Measurements from ENCODE around the gene API5. TPM values are rescaled to one million over a fixed set of nuclear protein-coding genes. Genes with fewer than 3 reads are reported as not detected.

The API5 gene
- total RNA-seq, 1 experiment from 2014 or later = 142 TPM

GRCh38 chr11:43278193-43278956 is 33.4 kb upstream of the API5 start:
- POLR2A ChIA-PET = no interaction called here
- DNase-seq (ENCODE audit: low spot score) = peak; percentile 23
- no peak overlapping the region for H3K27ac Mint-ChIP-seq

GRCh38 chr11:43282607-43283440 is 29.0 kb upstream of the API5 start:
- ATAC-seq (peak; percentile 21; the same call in 1 of the 2 replicates), DNase-seq (ENCODE audit: low spot score) (peak; percentile 60)
- no peaks in the 10 kb centered on the region for H3K9me3 Mint-ChIP-seq
- H3K4me1 Mint-ChIP-seq = peaks cover 14% of the 10 kb centered on the region
- POLR2A ChIA-PET = no interaction called here
- no peak for TF ChIP-seq NR2C2 (CRISPR knock-in tag; IDR thresholded peaks at IDR 0.05)
- TF ChIP-seq CTCF (IDR thresholded peaks at IDR 0.05) = peak; percentile 93
- CTCF ChIA-PET = interaction anchor here (0.6 to 3.0 kb wide), 40 partner anchors 9 to 1916 kb away, joined by 3 to 20 read pairs (median 4); partner anchors contain the start of genes API5 and TTC17
- no peaks in the 10 kb centered on the region; the same call in 1 of the 2 replicates for H3K27me3 Mint-ChIP-seq (ENCODE audit: low read depth)
- no peaks in the 10 kb centered on the region for H3K36me3 Mint-ChIP-seq
- H3K4me3 Mint-ChIP-seq = no peak overlapping the region
- H3K27ac Mint-ChIP-seq = no peak overlapping the region

More at GRCh38 chr11:43278193-43278956, 33.4 kb upstream of the API5 start:
- ATAC-seq = peak; percentile 91
- H3K36me3 Mint-ChIP-seq = peaks cover 24% of the 10 kb centered on the region
- no peaks in the 10 kb centered on the region; the same call in 1 of the 2 replicates for H3K27me3 Mint-ChIP-seq (ENCODE audit: low read depth)
- H3K4me3 Mint-ChIP-seq = no peak overlapping the region
- no peak for TF ChIP-seq ELF4 (CRISPR knock-in tag; IDR thresholded peaks at IDR 0.05; ENCODE audit: low read depth)
- 0 out of 2 replicates have a peak, but pooled peaks have one; percentile 32 for TF ChIP-seq CTCF (IDR thresholded peaks at IDR 0.05)
- H3K9me3 Mint-ChIP-seq = peaks cover 26% of the 10 kb centered on the region
- CTCF ChIA-PET = interaction anchor here (0.6 to 2.4 kb wide), 31 partner anchors 8 to 1818 kb away, joined by 3 to 22 read pairs (median 4); partner anchors contain the start of gene API5
- peaks cover 14% of the 10 kb centered on the region for H3K4me1 Mint-ChIP-seq

GRCh38 chr11:43285826-43286225 is 26.0 kb upstream of the API5 start:
- CTCF ChIA-PET = interaction anchor here (0.9 kb wide), 1 partner anchor 133 kb away, joined by 3 read pairs; no protein-coding TSS in a partner anchor
- Mint-ChIP-seq H3K27me3 (ENCODE audit: low read depth) (no peaks in the 10 kb centered on the region; the same call in 1 of the 2 replicates), H3K36me3 (no peaks in the 10 kb centered on the region), H3K4me3 (no peak overlapping the region), H3K27ac (no peak overlapping the region), H3K9me3 (peaks cover 4% of the 10 kb centered on the region), H3K4me1 (peaks cover 12% of the 10 kb centered on the region)
- POLR2A ChIA-PET = no interaction called here
- TF ChIP-seq NFATC4 (CRISPR knock-in tag; IDR thresholded peaks at IDR 0.05) = no peak
- no peak for TF ChIP-seq ZNF232 (CRISPR knock-in tag; IDR thresholded peaks at IDR 0.05)
- TF ChIP-seq CBFB (CRISPR knock-in tag; IDR thresholded peaks at IDR 0.05; ENCODE audit: low read depth) = no peak
- no peak for TF ChIP-seq STAT6 (CRISPR knock-in tag; conservative IDR thresholded peaks at IDR 0.05; ENCODE audit: low read depth)
- TF ChIP-seq USF2 (CRISPR knock-in tag; IDR thresholded peaks at IDR 0.05) = no peak
- TF ChIP-seq FOXK1 (CRISPR knock-in tag; IDR thresholded peaks at IDR 0.05) = no peak
- TF ChIP-seq MXD4 (CRISPR knock-in tag; IDR thresholded peaks at IDR 0.05; ENCODE audit: borderline replicate concordance) = no peak
- no peak for TF ChIP-seq NR2C2 (CRISPR knock-in tag; IDR thresholded peaks at IDR 0.05)
- TF ChIP-seq ZNF425 (CRISPR knock-in tag; conservative IDR thresholded peaks at IDR 0.05) = no peak
- DNase-seq (ENCODE audit: low spot score) = no peak
- no peak for ATAC-seq

All from WTC11 (cell line).